Neural cell (in vitro differentiated cells): ENCODE data around the gene MTMR3. TPM values are rescaled to one million over a fixed set of nuclear protein-coding genes. Genes with fewer than 3 reads are reported as not detected.

Experiments
- H2AFZ ChIP-seq: fragments of 200-600, 300-800 bp; sonication (generic), shearing (Covaris generic); 2 replicates; pipeline ENCODE4 v1.6.0; 2014; ENCODE audit warnings: low read depth, mild to moderate bottlenecking, antibody characterized with exemption, low read length, moderate library complexity
- H3F3A ChIP-seq: fragments of 200-600 bp; shearing (Covaris generic); 2 replicates; pipeline ENCODE4 v1.6.1; 2016; ENCODE audit warnings: mild to moderate bottlenecking, moderate library complexity, mixed read lengths, antibody characterized with exemption, low read length; ENCODE audit not compliant: insufficient read depth, poor library complexity, severe bottlenecking
- H3K27ac ChIP-seq: fragments of 200-600, 300-800 bp; sonication (generic), shearing (Covaris generic); 2 replicates; pipeline ENCODE4 v1.5.1; 2014; ENCODE audit warnings: mild to moderate bottlenecking, low read length, moderate library complexity
- H3K27me3 ChIP-seq: fragments of 300-800, 200-600 bp; sonication (generic), shearing (Covaris generic); 2 replicates; pipeline ENCODE4 v1.6.0; 2014; ENCODE audit warnings: mild to moderate bottlenecking, low read depth, low read length, moderate library complexity; ENCODE audit not compliant: insufficient read depth
- H3K36me3 ChIP-seq: fragments of 300-800, 200-600 bp; sonication (generic), shearing (Covaris generic); 2 replicates; pipeline ENCODE4 v1.5.1; 2014; ENCODE audit warnings: mild to moderate bottlenecking, antibody characterized with exemption, low read length, moderate library complexity; ENCODE audit not compliant: insufficient read depth
- H3K4me2 ChIP-seq: fragments of 300-800, 200-600 bp; sonication (generic), shearing (Covaris generic); 2 replicates; pipeline ENCODE4 v1.6.0; 2014; ENCODE audit warnings: mild to moderate bottlenecking, low read length
- H3K4me3 ChIP-seq: fragments of 300-800, 200-600 bp; sonication (generic), shearing (Covaris generic); 2 replicates; pipeline ENCODE4 v1.5.1; 2014; ENCODE audit warnings: mild to moderate bottlenecking, low read length, moderate library complexity
- H3K79me2 ChIP-seq: fragments of 200-600 bp; shearing (Covaris generic); replicated peaks from 2 replicates; pipeline ENCODE4 v1.6.0; 2014; ENCODE audit warnings: mild to moderate bottlenecking, low read length, moderate library complexity; ENCODE audit not compliant: insufficient read depth
- H3K9ac ChIP-seq: fragments of 300-800, 200-600 bp; sonication (generic), shearing (Covaris generic); 2 replicates; pipeline ENCODE4 v1.6.1; 2016; ENCODE audit warnings: mild to moderate bottlenecking, low read length, mixed read lengths
- H3K9me2 ChIP-seq: fragments of 200-600 bp; shearing (Covaris generic); 2 replicates; pipeline ENCODE4 v1.6.1; 2016; ENCODE audit warnings: mild to moderate bottlenecking, low read length, mixed read lengths; ENCODE audit not compliant: insufficient read depth
- H3K9me3 ChIP-seq: fragments of 200-600, 300-800 bp; sonication (generic), shearing (Covaris generic); 2 replicates; pipeline ENCODE4 v1.6.1; 2016; ENCODE audit warnings: mild to moderate bottlenecking, mixed run types, low read length, moderate library complexity, mixed read lengths
- H4K20me1 ChIP-seq: fragments of 200-600 bp; shearing (Covaris generic); 2 replicates; pipeline ENCODE4 v1.6.1; 2016; ENCODE audit warnings: mild to moderate bottlenecking, mixed run types; ENCODE audit not compliant: insufficient read depth
- CTCF ChIP-seq: fragments of 450-650 bp; IDR thresholded peaks from 2 replicates; pipeline ENCODE4 v1.5.1; 2014; ENCODE audit warnings: antibody characterized with exemption, mild to moderate bottlenecking, moderate library complexity; ENCODE audit not compliant: poor library complexity, severe bottlenecking
- EP300 ChIP-seq: fragments of 450-650 bp; conservative IDR thresholded peaks from 2 replicates; pipeline ENCODE4 v1.6.1; 2014; ENCODE audit warnings: antibody characterized with exemption, mild to moderate bottlenecking, moderate library complexity; ENCODE audit not compliant: poor library complexity, severe bottlenecking
- EZH2 ChIP-seq: fragments of 200-600, 300-800 bp; shearing (Covaris generic), sonication (generic); IDR thresholded peaks from 2 replicates; pipeline ENCODE4 v1.6.1; 2014; ENCODE audit warnings: antibody characterized with exemption, low read length, borderline replicate concordance, mild to moderate bottlenecking; ENCODE audit not compliant: insufficient read depth, poor library complexity, severe bottlenecking
- MXI1 ChIP-seq: fragments of 450-650 bp; conservative IDR thresholded peaks from 2 replicates; pipeline ENCODE4 v1.6.1; 2014; ENCODE audit warnings: antibody characterized with exemption, mild to moderate bottlenecking; ENCODE audit not compliant: poor library complexity, severe bottlenecking
- POLR2AphosphoS5 ChIP-seq: IDR thresholded peaks from 2 replicates; pipeline ENCODE4 v1.6.1; 2012
- RAD21 ChIP-seq: fragments of 450-650 bp; conservative IDR thresholded peaks from 2 replicates; pipeline ENCODE4 v1.6.1; 2014; ENCODE audit warnings: antibody characterized with exemption, mild to moderate bottlenecking, moderate library complexity
- REST ChIP-seq: IDR thresholded peaks from 2 replicates; pipeline ENCODE4 v1.6.1; 2012; ENCODE audit warnings: borderline replicate concordance
- SMC3 ChIP-seq: fragments of 450-650 bp; conservative IDR thresholded peaks from 2 replicates; pipeline ENCODE4 v1.6.1; 2014; ENCODE audit warnings: antibody characterized with exemption, mild to moderate bottlenecking, moderate library complexity; ENCODE audit not compliant: poor library complexity
- TAF1 ChIP-seq: IDR thresholded peaks from 2 replicates; pipeline ENCODE4 v1.6.1; 2012; ENCODE audit warnings: low read depth
- polyA plus RNA-seq: library from polyadenylated mRNA; depleted of rRNA; stranded (reverse); fragments of >200 nt; gene quantifications from 2 replicates; pipeline ENCODE4 v1.2.3, GENCODE V29; 2014

Gene MTMR3
- polyA plus RNA-seq, 1 donor from 2014 or later, result 46.7 TPM

- no peak for TF ChIP-seq POLR2AphosphoS5
Observed at GRCh38 chr22:30004694-30005093, 121.7 kb downstream of the MTMR3 start (continued).

GRCh38 chr22:30005213-30005857, 122.4 kb downstream of the MTMR3 start:
- TF ChIP-seq CTCF (peak; percentile 95), RAD21 (peak; percentile 93), EP300 (no peak), POLR2AphosphoS5 (no peak), REST (no peak), MXI1 (peak; percentile 14), TAF1 (no peak), SMC3 (peak; percentile 93)
- Histone ChIP-seq H3K79me2 (no peaks in the 10 kb centered on the region), H3K27me3 (no peaks in the 10 kb centered on the region), H3K9me2 (no peaks in the 10 kb centered on the region), H3K36me3 (peaks cover 11% of the 10 kb centered on the region), H3K9me3 (no peaks in the 10 kb centered on the region), H3K4me3 (no peak overlapping the region), H3K4me2 (no peak overlapping the region), H2AFZ (no peak overlapping the region), H3K27ac (no peak overlapping the region), H3K9ac (no peak overlapping the region), H3F3A (no peaks in the 10 kb centered on the region), H4K20me1 (no peaks in the 10 kb centered on the region)

GRCh38 chr22:30007361-30007760, 124.4 kb downstream of the MTMR3 start:
- Histone ChIP-seq H3K9me3 (no peaks in the 10 kb centered on the region), H3K27me3 (no peaks in the 10 kb centered on the region), H4K20me1 (no peaks in the 10 kb centered on the region), H3K9me2 (no peaks in the 10 kb centered on the region), H3K9ac (no peak overlapping the region), H3K36me3 (peaks cover 11% of the 10 kb centered on the region), H3F3A (no peaks in the 10 kb centered on the region), H3K27ac (no peak overlapping the region), H3K79me2 (no peaks in the 10 kb centered on the region), H3K4me3 (no peak overlapping the region), H3K4me2 (no peak overlapping the region), H2AFZ (no peak overlapping the region)
- TF ChIP-seq REST, result no peak
- TF ChIP-seq EZH2, result no peak
- no peak for TF ChIP-seq MXI1
- no peak for TF ChIP-seq RAD21
- no peak for TF ChIP-seq SMC3
- no peak for TF ChIP-seq POLR2AphosphoS5
